PC-9 (cell line): ENCODE results near the gene COX14. TPM values are rescaled to one million over a fixed set of nuclear protein-coding genes. Genes with fewer than 3 reads are reported as not detected.

Experiments
- BruUV-seq: library from RNA; stranded (reverse); fragments of 400-500 nt; replicated peaks from 2 replicates; lab custom pipeline; 2021; lab: Mats Ljungman, UMichigan
- CTCF ChIA-PET: fragments of 300-600 bp; sonication (Branson Sonifier 250); formaldehyde crosslinking; loops from one replicate; lab custom pipeline; 2022; ENCODE audit warnings: antibody characterized with exemption; lab: Charles Lee
- POLR2A ChIA-PET: fragments of 300-600 bp; sonication (Branson Sonifier 250); formaldehyde crosslinking; loops from one replicate; lab custom pipeline; 2022; ENCODE audit warnings: antibody characterized with exemption; ENCODE audit not compliant: unreplicated experiment; lab: Charles Lee
- DNase-seq, 2 experiments: peaks; one replicate each; pipeline versions ENCODE4 v3.0.0 to v3.0.0-alpha.2; 2015 to 2022; ENCODE audit warnings: mixed read lengths in 1 of 2
- H2AFZ ChIP-seq: fragments of 200-600 bp; sonication (generic); 2 replicates; pipeline ENCODE4 v1.8.1; 2017; ENCODE audit warnings: antibody characterized with exemption
- H3F3A ChIP-seq: fragments of 200-600 bp; sonication (generic); 2 replicates; pipeline ENCODE4 v1.8.1; 2017; ENCODE audit warnings: antibody characterized with exemption, mild to moderate bottlenecking, low read depth; ENCODE audit not compliant: insufficient read depth
- H3K27ac ChIP-seq: fragments of 200-600 bp; sonication (generic); 2 replicates; pipeline ENCODE4 v1.6.1; 2016; ENCODE audit warnings: mixed run types
- H3K27me3 ChIP-seq: fragments of 200-600 bp; sonication (generic); 2 replicates; pipeline ENCODE4 v1.6.1; 2016; ENCODE audit warnings: low read depth, mixed run types; ENCODE audit not compliant: insufficient read depth
- H3K36me3 ChIP-seq: fragments of 200-600 bp; sonication (generic); 2 replicates; pipeline ENCODE4 v1.6.1; 2016; ENCODE audit warnings: low read depth, mixed run types
- H3K4me1 ChIP-seq: fragments of 200-600 bp; sonication (generic); replicated peaks from 2 replicates; pipeline ENCODE4 v1.6.1; 2016; ENCODE audit warnings: mixed run types; ENCODE audit not compliant: insufficient read depth
- H3K4me2 ChIP-seq: fragments of 200-600 bp; sonication (generic); 2 replicates; pipeline ENCODE4 v1.6.1; 2017; ENCODE audit warnings: mixed run types
- H3K4me3 ChIP-seq: fragments of 200-600 bp; sonication (generic); 2 replicates; pipeline ENCODE4 v1.6.1; 2016; ENCODE audit warnings: mixed run types
- H3K79me2 ChIP-seq: fragments of 200-600 bp; sonication (generic); 2 replicates; pipeline ENCODE4 v1.6.1; 2017; ENCODE audit warnings: low read depth, mixed run types
- H3K9me2 ChIP-seq: fragments of 200-600 bp; sonication (generic); 2 replicates; pipeline ENCODE4 v1.8.1; 2017; ENCODE audit warnings: mild to moderate bottlenecking; ENCODE audit not compliant: insufficient read depth
- H3K9me3 ChIP-seq: fragments of 200-600 bp; sonication (generic); 2 replicates; pipeline ENCODE4 v1.8.1; 2016; ENCODE audit warnings: low read depth; ENCODE audit not compliant: insufficient read depth
- H4K20me1 ChIP-seq: fragments of 200-600 bp; sonication (generic); 2 replicates; pipeline ENCODE4 v1.8.1; 2017; ENCODE audit not compliant: insufficient read depth
- CTCF ChIP-seq: fragments of 200-600 bp; sonication (generic); conservative IDR thresholded peaks from 2 replicates; pipeline ENCODE4 v1.6.1; 2017; ENCODE audit warnings: mixed run types, antibody characterized with exemption, mild to moderate bottlenecking, moderate library complexity
- EZH2 ChIP-seq: fragments of 200-600 bp; sonication (generic); IDR thresholded peaks from 2 replicates; pipeline ENCODE4 v1.8.0; 2017; ENCODE audit warnings: antibody characterized with exemption, low read depth
- intact Hi-C: fragments of 100-400 bp; cut with micrococcal nuclease; formaldehyde crosslinking; loops from one replicate; pipeline ENCODE4 v1.10.0; 2022; ENCODE audit not compliant: unreplicated experiment
- total RNA-seq: library from RNA; stranded (reverse); gene quantifications from 2 replicates; pipeline ENCODE4 v1.2.3, GENCODE V29; 2021

COX14 gene
- total RNA-seq, 1 experiment from 2014 or later, result 53.9 TPM

DNA sequence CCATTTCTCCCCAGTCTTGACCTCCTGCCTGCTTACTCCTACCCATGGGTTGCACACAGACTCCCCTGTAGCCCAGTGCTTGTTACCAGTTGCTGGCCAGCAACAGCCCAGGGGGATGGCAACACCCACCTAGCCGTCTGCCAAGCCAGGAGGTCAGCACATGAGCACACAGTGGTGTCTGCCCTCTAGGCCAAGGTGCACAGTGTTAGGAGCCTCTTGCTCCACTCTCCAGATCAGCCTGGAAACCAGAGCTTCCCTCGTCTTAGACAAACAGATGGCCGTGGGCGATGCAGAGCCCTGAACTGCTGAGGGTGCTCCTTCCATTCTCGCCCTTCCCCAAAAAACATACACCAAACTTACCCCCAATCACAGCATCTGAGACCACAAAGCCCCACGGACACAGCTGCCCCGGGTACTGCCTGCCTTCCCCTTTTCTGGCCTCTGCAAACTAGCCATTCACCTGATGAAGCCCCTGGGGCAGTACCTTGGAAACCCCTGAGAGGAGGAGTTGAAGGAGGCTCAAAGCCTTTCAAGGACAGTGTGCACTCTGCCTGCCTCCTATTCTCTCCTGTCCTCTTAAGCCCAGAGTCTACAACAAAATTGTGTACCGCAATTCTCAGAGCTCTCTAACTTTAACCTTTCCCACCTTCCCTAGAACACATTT lies 9.3 kb upstream of the COX14 start:
- Histone ChIP-seq H3K4me2 (no peak overlapping the region), H3K27me3 (no peaks in the 10 kb centered on the region), H3F3A (peaks cover 9% of the 10 kb centered on the region; the same call in 1 of the 2 replicates), H3K4me1 (no peaks in the 10 kb centered on the region), H3K27ac (no peak overlapping the region), H3K4me3 (no peak overlapping the region), H3K9me3 (no peaks in the 10 kb centered on the region), H3K9me2 (no peaks in the 10 kb centered on the region), H3K36me3 (0 out of 2 replicates have a peak, but pooled peaks cover 3% of the 10 kb centered on the region), H2AFZ (no peak overlapping the region), H3K79me2 (no peaks in the 10 kb centered on the region), H4K20me1 (no peaks in the 10 kb centered on the region)
- no peak for TF ChIP-seq CTCF
- no peak for TF ChIP-seq EZH2
- DNase-seq, result no peak
- ChIA-PET POLR2A (no interaction called here), CTCF (interaction anchor here (1.7 kb wide), 1 partner anchor 9 kb away, joined by 4 read pairs; the partner anchor contains the start of gene COX14)
- BruUV-seq, result no TSS peak
- intact Hi-C loops, result no loop called here

- no peak for TF ChIP-seq EZH2
- TF ChIP-seq CTCF, result no peak
- ChIA-PET POLR2A (interaction anchor here (0.6 kb wide), 1 partner anchor 330 kb away, joined by 4 read pairs; no protein-coding TSS in a partner anchor), CTCF (no interaction called here)
- H3K9me2 ChIP-seq, result no peaks in the 10 kb centered on the region
- peaks cover 12% of the 10 kb centered on the region for H3F3A ChIP-seq
- no peak for DNase-seq
- no peaks in the 10 kb centered on the region for H4K20me1 ChIP-seq
- H3K36me3 ChIP-seq, result 0 out of 2 replicates have a peak, but pooled peaks cover 1% of the 10 kb centered on the region
- BruUV-seq, result no TSS peak
- intact Hi-C loops, result no loop called here
- no peak overlapping the region for H3K4me2 ChIP-seq
- no peak overlapping the region for H2AFZ ChIP-seq
- no peaks in the 10 kb centered on the region for H3K79me2 ChIP-seq
- no peak overlapping the region for H3K27ac ChIP-seq
- no peaks in the 10 kb centered on the region for H3K27me3 ChIP-seq
- H3K4me1 ChIP-seq, result peaks cover 2% of the 10 kb centered on the region
- no peak overlapping the region for H3K4me3 ChIP-seq
- H3K9me3 ChIP-seq, result no peaks in the 10 kb centered on the region
Measured at GRCh38 chr12:50103351-50103750, 8.7 kb upstream of the COX14 start.

DNA sequence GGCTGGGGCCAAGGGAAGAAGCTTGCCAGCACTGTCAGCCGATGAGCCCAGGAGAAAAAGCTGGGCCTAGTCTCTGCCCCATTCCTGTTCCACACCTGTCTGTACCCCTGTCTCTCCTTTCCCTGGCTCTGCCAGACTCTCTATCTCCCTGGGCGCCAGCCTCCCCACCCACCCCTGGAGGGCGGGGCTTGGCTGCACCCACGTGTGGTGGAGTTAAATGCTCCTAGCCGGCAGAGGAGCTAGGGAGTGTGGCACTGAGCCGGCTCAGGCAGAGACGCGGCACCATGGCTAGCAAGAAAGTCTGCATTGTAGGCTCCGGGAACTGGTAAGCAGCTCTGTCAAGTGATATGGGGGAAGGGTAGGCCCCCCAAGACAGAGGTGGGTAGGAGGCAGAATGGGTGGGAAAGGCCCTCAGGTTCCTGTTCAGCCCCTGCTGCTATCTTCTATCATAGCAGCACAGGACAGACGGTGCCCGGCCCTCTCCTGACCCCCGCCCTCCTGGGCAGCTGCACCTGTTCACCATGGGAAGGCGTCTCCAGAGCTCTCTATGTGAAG lies 8.2 kb upstream of the COX14 start, which contains the start of gene GPD1:
GPD1 (plus strand) TSS at position 242 of the 555 bp plus-strand sequence; CDS start at position 285, 43 bp downstream.
- H3K9me2 ChIP-seq, result no peaks in the 10 kb centered on the region
- H3K27ac ChIP-seq, result no peak within 1 kb of the TSS
- no peaks in the 10 kb centered on the region for H3K36me3 ChIP-seq
- H3F3A ChIP-seq, result peaks cover 17% of the 10 kb centered on the region
- no peak within 1 kb of the TSS for H3K4me3 ChIP-seq
- TF ChIP-seq EZH2 (no peak), CTCF (no peak)
- BruUV-seq, result no TSS peak
- peaks cover 7% of the 10 kb centered on the region for H3K4me1 ChIP-seq
- intact Hi-C loops, result no loop called here
- no peaks in the 10 kb centered on the region for H3K79me2 ChIP-seq
- CTCF ChIA-PET, result interaction anchor here (0.6 kb wide), 1 partner anchor 16 kb away, joined by 3 read pairs; no protein-coding TSS in a partner anchor
- DNase-seq, result peak in 1 of 2 experiments; percentile 63
- no peaks in the 10 kb centered on the region for H3K9me3 ChIP-seq
- POLR2A ChIA-PET, result interaction anchor here (0.6 kb wide), 1 partner anchor 329 kb away, joined by 4 read pairs; no protein-coding TSS in a partner anchor
- no peak within 1 kb of the TSS for H2AFZ ChIP-seq
- no peaks in the 10 kb centered on the region for H3K27me3 ChIP-seq
- H4K20me1 ChIP-seq, result no peaks in the 10 kb centered on the region
- no peak within 1 kb of the TSS for H3K4me2 ChIP-seq
